WERI-Rb-1 (cell line): ENCODE results near the gene HOXA13.

ENCODE experiments used
- DNase-seq: peaks from one replicate; pipeline ENCODE4 v3.0.0-alpha.2; 2020
- H3K27ac ChIP-seq: fragments of 250-450 bp; sonication (Bioruptor Pico); 2 replicates; pipeline ENCODE4 v1.5.1; 2020; ENCODE audit warnings: mild to moderate bottlenecking, moderate library complexity
- H3K27me3 ChIP-seq: fragments of 250-450 bp; sonication (Bioruptor Pico); 2 replicates; pipeline ENCODE4 v1.5.1; 2021; ENCODE audit warnings: mild to moderate bottlenecking, low read depth, moderate library complexity; ENCODE audit not compliant: insufficient read depth, severe bottlenecking
- H3K36me3 ChIP-seq: fragments of 250-450 bp; sonication (Bioruptor Pico); 2 replicates; pipeline ENCODE4 v1.5.1; 2020; ENCODE audit warnings: mild to moderate bottlenecking, moderate library complexity
- H3K4me3 ChIP-seq: 2 replicates; pipeline ENCODE4 v1.5.1; 2011; ENCODE audit warnings: low read depth, mild to moderate bottlenecking, control low read depth, low read length
- H3K9me3 ChIP-seq: fragments of 250-450 bp; sonication (Bioruptor Pico); 2 replicates; pipeline ENCODE4 v1.5.1; 2021; ENCODE audit warnings: mild to moderate bottlenecking, moderate library complexity; ENCODE audit not compliant: severe bottlenecking
- TF ChIP-seq, protein P1 (sequence below): IDR thresholded peaks from 2 replicates; pipeline ENCODE4 v1.5.1; 2011; ENCODE audit warnings: low read depth, mild to moderate bottlenecking, control low read depth, inconsistent platforms, low read length

The HOXA13 gene

DNA sequence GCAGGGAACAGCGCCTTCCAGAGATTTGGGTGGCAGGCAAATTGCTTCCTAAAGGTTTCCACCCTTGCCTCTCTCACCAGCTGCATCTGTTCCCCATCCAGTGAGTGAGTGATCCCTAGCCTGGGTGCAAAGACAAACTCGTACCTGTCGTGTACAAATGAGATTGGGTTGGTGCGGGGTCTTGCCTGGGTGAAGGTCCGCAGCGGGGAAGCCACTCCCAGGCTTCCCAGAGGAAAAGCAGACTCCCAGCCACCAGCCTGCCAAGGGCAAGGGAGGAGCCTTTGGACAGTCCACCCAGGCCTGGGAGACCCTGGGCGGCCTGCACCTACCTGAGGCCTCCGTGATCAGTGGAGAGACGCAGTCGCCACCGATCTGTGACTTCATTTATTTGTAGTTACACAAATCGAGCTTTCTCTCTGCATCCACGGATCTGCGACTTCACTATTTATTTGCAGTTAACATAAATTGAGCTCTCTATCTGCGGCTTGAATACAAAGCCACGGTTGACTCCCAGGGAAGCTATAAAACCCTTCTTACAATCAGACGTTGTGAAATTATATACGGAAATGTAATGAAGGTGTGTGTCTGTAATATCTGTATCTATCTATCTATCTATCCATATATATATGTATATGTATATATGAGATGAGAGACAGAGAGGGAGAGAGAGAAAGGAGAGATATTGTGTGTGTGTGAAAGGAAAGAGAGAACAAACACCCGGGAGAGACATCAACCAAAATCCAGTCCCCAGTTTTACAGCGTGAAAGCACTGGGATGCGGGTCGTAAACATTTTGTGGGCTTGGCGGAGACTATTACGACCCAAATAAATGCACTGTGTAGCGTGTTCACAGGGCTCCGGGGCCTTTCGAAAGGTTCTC, 40.4 kb downstream of the HOXA13 start:
- Histone ChIP-seq H3K9me3 (peaks cover 14% of the 10 kb centered on the region), H3K36me3 (no peaks in the 10 kb centered on the region), H3K4me3 (no peak overlapping the region), H3K27me3 (peaks cover 38% of the 10 kb centered on the region), H3K27ac (no peak overlapping the region)
- TF ChIP-seq, protein P1, sequence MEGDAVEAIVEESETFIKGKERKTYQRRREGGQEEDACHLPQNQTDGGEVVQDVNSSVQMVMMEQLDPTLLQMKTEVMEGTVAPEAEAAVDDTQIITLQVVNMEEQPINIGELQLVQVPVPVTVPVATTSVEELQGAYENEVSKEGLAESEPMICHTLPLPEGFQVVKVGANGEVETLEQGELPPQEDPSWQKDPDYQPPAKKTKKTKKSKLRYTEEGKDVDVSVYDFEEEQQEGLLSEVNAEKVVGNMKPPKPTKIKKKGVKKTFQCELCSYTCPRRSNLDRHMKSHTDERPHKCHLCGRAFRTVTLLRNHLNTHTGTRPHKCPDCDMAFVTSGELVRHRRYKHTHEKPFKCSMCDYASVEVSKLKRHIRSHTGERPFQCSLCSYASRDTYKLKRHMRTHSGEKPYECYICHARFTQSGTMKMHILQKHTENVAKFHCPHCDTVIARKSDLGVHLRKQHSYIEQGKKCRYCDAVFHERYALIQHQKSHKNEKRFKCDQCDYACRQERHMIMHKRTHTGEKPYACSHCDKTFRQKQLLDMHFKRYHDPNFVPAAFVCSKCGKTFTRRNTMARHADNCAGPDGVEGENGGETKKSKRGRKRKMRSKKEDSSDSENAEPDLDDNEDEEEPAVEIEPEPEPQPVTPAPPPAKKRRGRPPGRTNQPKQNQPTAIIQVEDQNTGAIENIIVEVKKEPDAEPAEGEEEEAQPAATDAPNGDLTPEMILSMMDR, result no peak
- peak; percentile 5 for DNase-seq

DNA sequence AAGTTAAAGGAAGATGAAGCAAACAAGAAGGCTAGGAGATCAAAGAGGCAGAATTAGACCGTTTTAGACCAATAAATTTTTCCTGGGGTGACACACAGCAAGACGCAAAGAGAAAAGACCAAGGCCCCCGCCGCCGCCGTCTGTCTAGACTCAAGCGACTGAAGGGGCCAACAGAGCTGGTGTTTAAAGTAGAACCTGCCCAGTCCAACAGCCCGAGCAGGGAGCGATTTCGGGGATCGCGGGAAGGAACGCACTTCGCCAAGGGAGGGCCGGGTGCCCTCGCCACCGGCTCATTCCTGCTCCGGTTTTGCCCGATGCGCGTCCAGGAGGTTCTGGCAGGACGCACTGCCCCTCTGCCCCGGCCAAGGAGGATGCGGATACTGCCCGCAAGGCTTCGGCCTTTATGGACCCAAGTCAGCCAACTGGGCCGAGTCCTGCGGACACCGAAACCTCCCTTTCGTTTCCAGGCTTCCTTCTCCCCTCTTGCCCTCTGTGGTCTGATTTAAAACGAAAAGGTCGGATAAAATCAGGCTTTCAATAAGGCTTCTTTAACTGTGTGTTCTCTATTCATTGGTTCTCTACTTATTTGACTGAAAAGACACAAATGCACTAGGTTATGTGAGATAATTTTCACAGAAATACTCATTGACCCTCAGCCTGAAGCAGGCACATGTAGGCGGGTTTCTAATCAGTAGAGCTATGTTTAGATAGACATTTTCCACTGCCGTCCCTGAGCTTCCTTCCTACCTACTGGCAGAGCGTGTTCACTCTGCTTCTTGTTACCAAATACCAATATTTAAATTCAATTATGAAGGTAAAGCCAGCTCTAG, 41.2 kb downstream of the HOXA13 start:
- Histone ChIP-seq H3K9me3 (peaks cover 13% of the 10 kb centered on the region), H3K4me3 (no peak overlapping the region), H3K36me3 (no peaks in the 10 kb centered on the region), H3K27me3 (peaks cover 32% of the 10 kb centered on the region), H3K27ac (no peak overlapping the region)
- DNase-seq, result peak; percentile 6
- TF ChIP-seq, protein P1, result no peak

DNA sequence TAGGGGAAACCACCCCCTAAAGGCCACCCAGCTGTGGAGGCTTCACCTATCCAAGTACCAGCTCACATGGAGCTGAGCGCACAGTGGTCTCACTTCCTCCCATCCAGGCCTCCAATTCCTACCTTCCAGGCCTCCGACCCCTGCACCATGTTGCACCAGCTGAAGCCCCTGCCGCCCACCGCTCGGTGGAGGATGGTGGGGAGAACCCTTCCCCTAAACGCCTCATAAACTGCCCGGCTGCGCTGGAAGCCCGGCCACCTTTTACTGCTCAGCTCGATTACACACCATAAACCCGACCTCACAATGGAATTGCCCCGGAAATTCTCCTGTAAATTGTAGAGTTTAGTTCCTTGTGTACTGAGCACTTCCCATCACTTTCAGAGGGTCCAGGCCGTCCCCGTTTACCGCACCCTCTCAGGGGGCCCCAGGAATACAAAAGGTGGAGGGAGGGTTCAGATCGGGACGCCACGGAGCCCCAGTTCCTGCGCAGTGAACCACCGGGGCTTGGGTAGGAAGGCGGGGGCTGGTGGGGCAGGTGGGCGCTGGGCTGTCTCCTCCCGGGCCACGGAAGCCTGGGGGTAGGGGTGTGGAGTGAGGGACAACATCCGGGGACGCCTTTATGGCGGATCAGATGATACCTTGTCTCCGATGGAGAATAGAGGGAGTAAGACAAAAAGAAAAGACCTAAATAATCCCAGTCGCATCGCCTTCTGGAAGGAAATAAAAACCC, 42.0 kb downstream of the HOXA13 start:
- Histone ChIP-seq H3K27me3 (peaks cover 36% of the 10 kb centered on the region), H3K4me3 (no peak overlapping the region), H3K27ac (no peak overlapping the region), H3K9me3 (peaks cover 13% of the 10 kb centered on the region), H3K36me3 (no peaks in the 10 kb centered on the region)
- TF ChIP-seq, protein P1, result no peak
- DNase-seq, result peak; percentile 5

DNA sequence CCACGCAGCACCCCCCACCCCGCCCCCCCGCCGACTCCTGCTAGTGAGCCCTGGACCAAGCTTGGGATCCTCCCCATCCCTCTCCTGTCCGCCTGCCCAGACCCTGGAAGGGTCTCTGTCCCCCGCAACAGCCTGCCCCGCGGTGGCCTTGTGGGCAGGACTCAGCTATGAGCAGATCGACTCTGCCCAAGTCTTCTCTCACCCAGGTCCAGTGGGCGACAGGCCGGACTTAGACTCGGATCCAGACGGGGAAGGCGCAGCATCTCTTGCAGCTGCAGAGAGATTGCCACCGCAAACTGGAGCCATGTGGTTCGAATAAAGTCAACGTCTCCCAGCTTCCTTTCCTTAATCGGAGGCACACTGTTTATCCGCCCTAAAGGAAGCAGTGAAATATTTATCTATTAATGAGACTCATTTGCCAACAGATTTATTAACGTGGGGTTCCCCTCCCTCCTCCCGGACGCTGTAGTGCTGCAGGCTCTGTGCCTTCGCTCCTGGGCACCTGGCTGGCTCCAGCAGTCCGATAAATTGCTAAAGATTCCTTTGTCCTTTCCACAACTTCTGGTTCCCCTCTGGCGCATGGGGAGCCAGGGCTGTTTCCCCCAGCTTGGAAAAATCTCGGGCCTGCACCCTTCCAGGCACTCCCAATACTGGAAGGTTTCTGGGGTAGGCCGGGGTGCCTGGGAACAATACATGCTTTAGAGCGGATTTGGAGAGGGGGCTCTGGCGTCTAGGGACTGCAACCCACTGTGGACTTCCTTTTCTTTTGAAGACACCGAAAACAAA, 42.8 kb downstream of the HOXA13 start:
- H3K36me3 ChIP-seq, result no peaks in the 10 kb centered on the region
- DNase-seq, result no peak
- H3K27me3 ChIP-seq, result peaks cover 42% of the 10 kb centered on the region
- TF ChIP-seq, protein P1, result no peak
- peak overlapping the region; percentile 72 for H3K27ac ChIP-seq
- peak overlapping the region; percentile 73 for H3K4me3 ChIP-seq
- peaks cover 13% of the 10 kb centered on the region for H3K9me3 ChIP-seq

DNA sequence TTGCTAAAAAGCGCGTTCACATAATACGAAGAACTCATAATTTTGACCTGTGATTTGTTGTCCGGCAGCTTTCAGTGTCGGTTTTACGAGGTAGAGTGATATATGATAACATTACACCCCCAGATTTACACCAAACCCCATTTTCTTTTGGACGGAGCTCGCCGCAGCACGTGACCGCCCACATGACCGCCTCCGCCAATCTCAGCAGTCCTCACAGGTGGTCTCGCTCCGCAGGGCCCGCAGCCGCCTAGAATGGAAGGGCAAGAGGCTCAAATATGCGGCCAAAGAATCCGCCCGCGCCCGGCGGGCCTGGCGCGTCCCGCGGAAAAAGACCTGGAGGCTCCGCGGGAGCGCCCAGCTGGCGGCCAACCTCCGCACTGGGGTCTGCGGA, 43.4 kb downstream of the HOXA13 start, which contains the start of gene HOXA7:
Gene HOXA7, minus strand, starts transcription at position 168 of the 391 bp plus-strand sequence. Its CDS starts 130 bp downstream, at position 38.
- H3K9me3 ChIP-seq, result peaks cover 13% of the 10 kb centered on the region
- TF ChIP-seq, protein P1, result no peak
- H3K36me3 ChIP-seq, result no peaks in the 10 kb centered on the region
- H3K27me3 ChIP-seq, result peaks cover 43% of the 10 kb centered on the region
- H3K4me3 ChIP-seq, result peak within 1 kb of the TSS; percentile 73
- DNase-seq, result peak; percentile 75
- peak within 1 kb of the TSS; percentile 72 for H3K27ac ChIP-seq
